K562 (cell line): ENCODE measurements around the gene KLHL6. TPM values are rescaled to one million over a fixed set of nuclear protein-coding genes. Genes with fewer than 3 reads are reported as not detected.

Experiments
- CBX5 ChIP-seq: IDR thresholded peaks from 2 replicates; pipeline ENCODE4 v1.6.1; 2014; ENCODE audit warnings: low read depth, borderline replicate concordance
- CREM ChIP-seq: IDR thresholded peaks from 2 replicates; pipeline ENCODE4 v1.6.1; 2014; ENCODE audit warnings: antibody characterized with exemption, low read depth
- DMBX1 ChIP-seq: fragments of 250-450 bp; sonication (Bioruptor Pico); IDR thresholded peaks from 2 replicates; pipeline ENCODE4 v1.8.0; 2022; ENCODE audit warnings: inconsistent platforms, mild to moderate bottlenecking, moderate library complexity, borderline replicate concordance
- GTF2F1 ChIP-seq: IDR thresholded peaks from 2 replicates; pipeline ENCODE4 v1.6.1; 2011; ENCODE audit warnings: low read depth, low read length, improper control_type of control experiment
- HMBOX1 ChIP-seq: sonication (generic); IDR thresholded peaks from 2 replicates; pipeline ENCODE4 v1.6.1; 2016
- IFI16 ChIP-seq: fragments of 250-450 bp; sonication (Bioruptor Pico); IDR thresholded peaks from 2 replicates; pipeline ENCODE4 v2.1.2; 2022; ENCODE audit warnings: mild to moderate bottlenecking, inconsistent platforms
- IRF2 ChIP-seq: sonication (generic); formaldehyde crosslinking; IDR thresholded peaks from 2 replicates; pipeline ENCODE4 v1.8.1; 2022; ENCODE audit warnings: mild to moderate bottlenecking, missing genetic modification reagents
- NR2C1 ChIP-seq, 2 experiments: fragments of 450-650 bp; IDR thresholded peaks; 2 replicates each; pipeline ENCODE4 v1.6.1; 2017; ENCODE audit warnings: mild to moderate bottlenecking in 2 of 2, antibody characterized with exemption in 1 of 2, inconsistent platforms in 1 of 2, missing compliant biosample characterization in 1 of 2, missing genetic modification characterization in 1 of 2
- NR4A1 ChIP-seq, 2 experiments: fragments of 250-450 bp in 1 of 2; fragments of 450-650 bp in 1 of 2; sonication (Bioruptor Pico) in 1 of 2; IDR thresholded peaks; 2 replicates each; pipeline versions ENCODE4 v1.4.0 to v1.6.1; 2016 to 2020; ENCODE audit warnings: mild to moderate bottlenecking in 2 of 2, missing compliant biosample characterization in 1 of 2, missing genetic modification characterization in 1 of 2, moderate library complexity in 1 of 2
- POU5F1 ChIP-seq: fragments of 150-350 bp; IDR thresholded peaks from 2 replicates; pipeline ENCODE4 v1.6.1; 2014; ENCODE audit warnings: borderline replicate concordance, low read length, low read depth, mild to moderate bottlenecking; ENCODE audit not compliant: partially characterized antibody
- RBFOX2 ChIP-seq: fragments of 200-400 bp; formaldehyde crosslinking; IDR thresholded peaks from 2 replicates; pipeline ENCODE4 v1.6.1; 2017; ENCODE audit warnings: low read depth, mild to moderate bottlenecking, low read length, moderate library complexity
- RBM14 ChIP-seq: fragments of 200-400 bp; formaldehyde crosslinking; IDR thresholded peaks from 2 replicates; pipeline ENCODE4 v1.6.1; 2018; ENCODE audit warnings: low read depth, mild to moderate bottlenecking, low read length, moderate library complexity, borderline replicate concordance; ENCODE audit not compliant: insufficient read depth
- RBM34 ChIP-seq: fragments of 200-400 bp; formaldehyde crosslinking; IDR thresholded peaks from 2 replicates; pipeline ENCODE4 v1.6.1; 2018; ENCODE audit warnings: low read length, borderline replicate concordance; ENCODE audit not compliant: insufficient read depth
- RNF2 ChIP-seq: sonication (generic); IDR thresholded peaks from 2 replicates; pipeline ENCODE4 v1.6.1; 2016
- SMC3 ChIP-seq: conservative IDR thresholded peaks from 2 replicates; pipeline ENCODE4 v1.6.1; 2011; ENCODE audit warnings: low read depth, low read length, improper control_type of control experiment; ENCODE audit not compliant: insufficient read depth
- TEAD1 ChIP-seq, 2 experiments: fragments of 450-650 bp in 1 of 2; sonication (generic) in 1 of 2; formaldehyde crosslinking; IDR thresholded peaks; 2 replicates each; pipeline versions ENCODE4 v1.4.0 to v1.8.0; 2020 to 2022; ENCODE audit warnings: mild to moderate bottlenecking in 2 of 2, missing genetic modification reagents in 1 of 2
- XRCC4 ChIP-seq: IDR thresholded peaks from one replicate; pipeline ENCODE4 v1.6.1; 2011; ENCODE audit not compliant: insufficient read depth, insufficient read length; ENCODE audit errors: extremely low read depth
- ZBTB43 ChIP-seq: sonication (generic); formaldehyde crosslinking; IDR thresholded peaks from 2 replicates; pipeline ENCODE4 v1.8.0; 2023; ENCODE audit warnings: mild to moderate bottlenecking, missing genetic modification reagents
- ZBTB9 ChIP-seq: fragments of 450-650 bp; formaldehyde crosslinking; IDR thresholded peaks from 2 replicates; pipeline ENCODE4 v1.4.0; 2020; ENCODE audit warnings: mild to moderate bottlenecking, moderate library complexity
- ZEB2 ChIP-seq: fragments of 450-650 bp; IDR thresholded peaks from 2 replicates; pipeline ENCODE4 v1.6.1; 2016
- ZNF384 ChIP-seq: IDR thresholded peaks from 2 replicates; pipeline ENCODE4 v1.6.1; 2012; ENCODE audit warnings: low read depth, low read length, improper control_type of control experiment
- ZNF584 ChIP-seq: fragments of 200-800 bp; sonication (Bioruptor generic); IDR thresholded peaks from 2 replicates; pipeline ENCODE4 v1.6.1; 2016; ENCODE audit warnings: low read depth, mild to moderate bottlenecking, missing genetic modification characterization, missing compliant biosample characterization
- polyA plus RNA-seq, 8 experiments: library from polyadenylated mRNA; depleted of rRNA in 4 of 8; stranded (reverse) in 5 of 8; unstranded in 3 of 8; fragments of >200 nt; fragmentation: Nextera tagmentation in 2 of 8; fragmentation: Illumina TruSeq in 1 of 8; extraction: Ambion mirVana in 2 of 8; extraction: Trizol in 1 of 8; gene quantifications; 2 replicates each; pipeline versions ENCODE4 v1.2.1 to v1.2.3, GENCODE V29; 2011 to 2014; ENCODE audit warnings: inconsistent platforms in 1 of 8, missing spikeins in 1 of 8
- total RNA-seq, 7 experiments: library from RNA; depleted of rRNA in 6 of 7; stranded (reverse); fragments of >200 nt in 6 of 7; fragmentation: Illumina TruSeq in 2 of 7; extraction: Trizol in 2 of 7; gene quantifications; 2 replicates each; pipeline versions ENCODE4 v1.2.1 to v1.2.3, GENCODE V29; 2011 to 2021; ENCODE audit warnings: low replicate concordance in 1 of 7

Gene KLHL6
- total and polyA plus RNA-seq, 9 of the 15 experiments (the other 6 are each of a cell fraction or from before 2014, with no cell fraction given), result 0.18 to 2.1 (median 1.4) TPM

GRCh38 chr3:183584246-183584913, 28.9 kb upstream of the KLHL6 start (continued):
- no peak for TF ChIP-seq ZBTB43 (CRISPR knock-in tag)
- TF ChIP-seq HMBOX1, result peak; percentile 56; the same call in 1 of the 2 replicates
- no peak for TF ChIP-seq ZEB2
- TF ChIP-seq GTF2F1, result no peak
- no peak for TF ChIP-seq NR4A1 (CRISPR knock-in tag; IDR thresholded peaks at IDR 0.05)
- no peak for TF ChIP-seq NR4A1 (tag; IDR thresholded peaks at IDR 0.05)
- no peak for TF ChIP-seq ZBTB9
- TF ChIP-seq RNF2, result no peak
- no peak for TF ChIP-seq RBM14
- no peak for TF ChIP-seq RBFOX2
- no peak for TF ChIP-seq IFI16 (CRISPR knock-in tag)
- TF ChIP-seq ZNF384, result no peak
- no peak for TF ChIP-seq CREM
- no peak for TF ChIP-seq XRCC4
- TF ChIP-seq DMBX1 (CRISPR knock-in tag), result no peak
- no peak for TF ChIP-seq RBM34
- TF ChIP-seq NR2C1 (IDR thresholded peaks at IDR 0.05), result no peak
- no peak for TF ChIP-seq NR2C1 (tag; IDR thresholded peaks at IDR 0.05)
- no peak for TF ChIP-seq TEAD1 (CRISPR knock-in tag; IDR thresholded peaks at IDR 0.05)
- TF ChIP-seq POU5F1, result no peak
- TF ChIP-seq CBX5, result no peak
- no peak for TF ChIP-seq SMC3
- TF ChIP-seq ZNF584, result peak; percentile 44; the same call in 1 of the 2 replicates
- TF ChIP-seq IRF2 (CRISPR knock-in tag), result no peak
